ENCODE measurements around the gene BYSL.

- TF ChIP-seq CTCF (IDR thresholded peaks at IDR 0.05; ENCODE audit: insufficient read depth, low read length) (no peak), POLR2AphosphoS5 (IDR thresholded peaks at IDR 0.05; ENCODE audit: low read depth) (no peak)
Measured at GRCh38 chr6:41871691-41872090, 49.6 kb upstream of the BYSL start.
